Measurements from ENCODE around the gene TMEM50B.
A peak's percentile ranks its signal among the peaks of the same experiment; 100 is the strongest.
"Not testable (repeated sequence)": the region's sequence is repeated elsewhere in the genome, so short reads cannot be mapped to it uniquely, and the experiment has no call there.

Gene TMEM50B

GRCh38 chr21:33479679-33480480, at the start of gene TMEM50B:
TSS of gene TMEM50B (minus strand) at chr21:33479974. CDS start at chr21:33468885, 11,089 bp downstream.
- peak; percentile 91 for DNase-seq

GRCh38 chr21:33522953-33523349, 43.2 kb upstream of the TMEM50B start:
- no peak for DNase-seq

GRCh38 chr21:33522297-33522952, 42.7 kb upstream of the TMEM50B start:
- no peak for DNase-seq

GRCh38 chr21:33518899-33519298, 39.1 kb upstream of the TMEM50B start:
- no peak for DNase-seq

GRCh38 chr21:33514229-33514628, 34.5 kb upstream of the TMEM50B start:
- DNase-seq, result no peak

- DNase-seq, result no peak
Measured at GRCh38 chr21:33512481-33512880, 32.7 kb upstream of the TMEM50B start.

- no peak for DNase-seq
Measured at GRCh38 chr21:33511639-33512038, 31.9 kb upstream of the TMEM50B start.

- DNase-seq, result no peak
Measured at GRCh38 chr21:33510826-33511225, 31.1 kb upstream of the TMEM50B start.

- DNase-seq, result not testable (repeated sequence)
Measured at GRCh38 chr21:33507003-33507402, 27.2 kb upstream of the TMEM50B start.

GRCh38 chr21:33505833-33506232, 26.1 kb upstream of the TMEM50B start:
- DNase-seq, result no peak

- no peak for DNase-seq
Measured at GRCh38 chr21:33496345-33496744, 16.6 kb upstream of the TMEM50B start.

GRCh38 chr21:33495743-33496142, 16.0 kb upstream of the TMEM50B start:
- DNase-seq, result no peak

- DNase-seq, result no peak
Measured at GRCh38 chr21:33493756-33494155, 14.0 kb upstream of the TMEM50B start.

- no peak for DNase-seq
Measured at GRCh38 chr21:33492571-33492970, 12.8 kb upstream of the TMEM50B start.

GRCh38 chr21:33491373-33492102, 11.8 kb upstream of the TMEM50B start, which contains the start of gene DNAJC28:
TSS of gene DNAJC28 (minus strand) at chr21:33491716. CDS start at chr21:33489393, 2,323 bp downstream.
- DNase-seq, result peak; percentile 93

GRCh38 chr21:33490991-33491372, 11.2 kb upstream of the TMEM50B start:
- peak; percentile 47 for DNase-seq

GRCh38 chr21:33488936-33489335, 9.2 kb upstream of the TMEM50B start:
- DNase-seq, result no peak

- DNase-seq, result no peak
Measured at GRCh38 chr21:33487996-33488395, 8.2 kb upstream of the TMEM50B start.

- no peak for DNase-seq
Measured at GRCh38 chr21:33481314-33481943, 1.7 kb upstream of the TMEM50B start.

GRCh38 chr21:33480481-33481103, 818 bp upstream of the TMEM50B start:
- no peak for DNase-seq

- peak; percentile 53 for DNase-seq
Measured at GRCh38 chr21:33478935-33479678, 667 bp downstream of the TMEM50B start.

- no peak for DNase-seq
Measured at GRCh38 chr21:33478182-33478581, 1.6 kb downstream of the TMEM50B start.

All from NCI-H510A treated with DMSO at 0.1 percent for 48 hours (cell line).